HG02852 (cell line): ENCODE data around the gene TECTB.

Experiments
- ATAC-seq: cut with Tn5 transposase; IDR thresholded peaks from one replicate; pipeline ENCODE4 v1.9.1; 2021; ENCODE audit warnings: mild to moderate bottlenecking, moderate library complexity; ENCODE audit not compliant: unreplicated experiment

TECTB gene

GRCh38 chr10:112304267-112304859 lies 21.2 kb downstream of the TECTB start:
- ATAC-seq: no peak

GRCh38 chr10:112307358-112308124 lies 24.3 kb downstream of the TECTB start:
- no peak for ATAC-seq

GRCh38 chr10:112308125-112308502 lies 24.9 kb downstream of the TECTB start:
- ATAC-seq: no peak

GRCh38 chr10:112311481-112311880 lies 28.3 kb downstream of the TECTB start:
- ATAC-seq: no peak

- ATAC-seq: no peak
Observed at GRCh38 chr10:112313234-112313633, 30.0 kb downstream of the TECTB start.

- no peak for ATAC-seq
Observed at GRCh38 chr10:112313911-112314310, 30.7 kb downstream of the TECTB start.

- ATAC-seq: peak; percentile 84
Observed at GRCh38 chr10:112314822-112315474, 31.7 kb downstream of the TECTB start.

- no peak for ATAC-seq
Observed at GRCh38 chr10:112327678-112328077, 44.5 kb downstream of the TECTB start.

GRCh38 chr10:112330162-112330561 lies 47.0 kb downstream of the TECTB start:
- ATAC-seq: no peak

GRCh38 chr10:112330607-112331160 lies 47.5 kb downstream of the TECTB start:
- no peak for ATAC-seq

- no peak for ATAC-seq
Observed at GRCh38 chr10:112332022-112332421, 48.8 kb downstream of the TECTB start.

GRCh38 chr10:112332509-112333228 lies 49.5 kb downstream of the TECTB start:
- no peak for ATAC-seq

- no peak for ATAC-seq
Observed at GRCh38 chr10:112333452-112333851, 50.3 kb downstream of the TECTB start.

- no peak for ATAC-seq
Observed at GRCh38 chr10:112335111-112335867, 52.1 kb downstream of the TECTB start.

GRCh38 chr10:112335868-112336265 lies 52.7 kb downstream of the TECTB start:
- ATAC-seq: no peak

- no peak for ATAC-seq
Observed at GRCh38 chr10:112336556-112337201, 53.5 kb downstream of the TECTB start.

GRCh38 chr10:112338957-112339356 lies 55.8 kb downstream of the TECTB start:
- no peak for ATAC-seq

GRCh38 chr10:112340601-112341000 lies 57.4 kb downstream of the TECTB start:
- ATAC-seq: no peak

GRCh38 chr10:112343056-112343806 lies 60.0 kb downstream of the TECTB start:
- no peak for ATAC-seq
